GM18909 (cell line): ENCODE data around the gene FCGBP.
"Not testable (repeated sequence)": the region's sequence is repeated elsewhere in the genome, so short reads cannot be mapped to it uniquely, and the experiment has no call there.

Source experiments
- ATAC-seq: cut with Tn5 transposase; IDR thresholded peaks from one replicate; pipeline ENCODE4 v1.9.1; 2021; ENCODE audit warnings: mild to moderate bottlenecking; ENCODE audit not compliant: unreplicated experiment, poor library complexity

Gene FCGBP

GRCh38 chr19:39893366-39894235, 40.8 kb downstream of the FCGBP start:
- ATAC-seq, result not testable (repeated sequence)

- ATAC-seq, result not testable (repeated sequence)
These were observed 41.9 kb downstream of the FCGBP start for GRCh38 chr19:39892506-39892902.

GRCh38 chr19:39891660-39892505, 42.6 kb downstream of the FCGBP start:
- ATAC-seq, result not testable (repeated sequence)

GRCh38 chr19:39890755-39891551, 43.5 kb downstream of the FCGBP start:
- no peak for ATAC-seq

- not testable (repeated sequence) for ATAC-seq
These were observed 44.3 kb downstream of the FCGBP start for GRCh38 chr19:39889872-39890754.

- ATAC-seq, result not testable (repeated sequence)
These were observed 46.9 kb downstream of the FCGBP start for GRCh38 chr19:39887456-39887951.

GRCh38 chr19:39885821-39886554, 48.4 kb downstream of the FCGBP start:
- ATAC-seq, result not testable (repeated sequence)

- not testable (repeated sequence) for ATAC-seq
These were observed 49.7 kb downstream of the FCGBP start for GRCh38 chr19:39884721-39885120.
